Epithelial cell of prostate (primary cell): ENCODE measurements around the gene ULBP1.
"Not testable (repeated sequence)": the region's sequence is repeated elsewhere in the genome, so short reads cannot be mapped to it uniquely, and the experiment has no call there.

Source experiments
- DNase-seq: peaks from one replicate; pipeline ENCODE4 v3.0.0-alpha.2; 2011; ENCODE audit warnings: low read depth, low spot score
- H3K27ac ChIP-seq: fragments of 450-650 bp; 2 replicates; pipeline ENCODE4 v1.5.1; 2017; ENCODE audit warnings: mild to moderate bottlenecking

Gene ULBP1

DNA sequence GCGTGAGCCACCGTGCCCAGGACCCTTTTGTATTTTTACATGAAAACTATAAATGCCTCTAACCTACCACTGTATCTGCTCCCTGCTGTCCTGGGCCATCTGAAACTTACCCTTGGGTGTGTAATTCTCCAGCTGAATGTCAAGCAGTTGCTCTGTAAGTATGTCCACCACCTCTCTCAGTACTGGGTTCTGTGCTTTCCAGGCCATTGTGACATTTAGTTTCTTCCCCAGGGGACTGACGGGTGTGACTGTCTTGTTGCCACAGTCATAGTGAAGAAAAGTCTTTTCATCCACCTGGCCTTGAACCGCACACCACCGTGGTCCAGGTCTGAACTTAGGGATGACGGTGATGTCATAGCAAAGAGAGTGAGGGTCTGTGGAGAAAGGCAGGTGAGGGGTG lies 58.1 kb downstream of the ULBP1 start:
- not testable (repeated sequence) for H3K27ac ChIP-seq, DNase-seq
